Chondrocyte (in vitro differentiated cells): ENCODE data around the gene PSG2. TPM values are rescaled to one million over a fixed set of nuclear protein-coding genes. Genes with fewer than 3 reads are reported as not detected.
"Not testable (repeated sequence)": the region's sequence is repeated elsewhere in the genome, so short reads cannot be mapped to it uniquely, and the experiment has no call there.

Experiments used
- DNase-seq: peaks from one replicate; pipeline ENCODE4 v3.0.0; 2021; ENCODE audit warnings: mixed read lengths, low spot score
- H3K27ac Mint-ChIP-seq: one replicate; pipeline ENCODE4 v1.8.0; 2021; ENCODE audit warnings: mild to moderate bottlenecking, moderate library complexity, mixed read lengths; ENCODE audit not compliant: unreplicated experiment
- H3K27me3 Mint-ChIP-seq: 2 replicates; pipeline ENCODE4 v1.8.0; 2021; ENCODE audit warnings: low read depth, mixed read lengths
- H3K36me3 Mint-ChIP-seq: 2 replicates; pipeline ENCODE4 v1.8.0; 2021; ENCODE audit warnings: low read depth, mixed read lengths
- H3K4me1 Mint-ChIP-seq: 2 replicates; pipeline ENCODE4 v1.8.0; 2021; ENCODE audit warnings: low read depth, mild to moderate bottlenecking, mixed read lengths
- H3K4me3 Mint-ChIP-seq: one replicate; pipeline ENCODE4 v1.8.0; 2021; ENCODE audit warnings: mild to moderate bottlenecking, moderate library complexity, mixed read lengths; ENCODE audit not compliant: unreplicated experiment
- H3K9me3 Mint-ChIP-seq: 2 replicates; pipeline ENCODE4 v1.8.0; 2021; ENCODE audit warnings: low read depth, mixed read lengths
- total RNA-seq: library from RNA; stranded (reverse); gene quantifications from 3 replicates; pipeline ENCODE4 v1.2.1, GENCODE V29; 2021
- TF ChIP-seq, protein P1 (sequence below): fragments of 200-600 bp; sonication (generic); IDR thresholded peaks from 2 replicates; pipeline ENCODE4 v1.5.0; 2021; ENCODE audit warnings: antibody characterized with exemption, mild to moderate bottlenecking, moderate library complexity

The PSG2 gene
- total RNA-seq, 1 donor from 2014 or later, result not detected

DNA sequence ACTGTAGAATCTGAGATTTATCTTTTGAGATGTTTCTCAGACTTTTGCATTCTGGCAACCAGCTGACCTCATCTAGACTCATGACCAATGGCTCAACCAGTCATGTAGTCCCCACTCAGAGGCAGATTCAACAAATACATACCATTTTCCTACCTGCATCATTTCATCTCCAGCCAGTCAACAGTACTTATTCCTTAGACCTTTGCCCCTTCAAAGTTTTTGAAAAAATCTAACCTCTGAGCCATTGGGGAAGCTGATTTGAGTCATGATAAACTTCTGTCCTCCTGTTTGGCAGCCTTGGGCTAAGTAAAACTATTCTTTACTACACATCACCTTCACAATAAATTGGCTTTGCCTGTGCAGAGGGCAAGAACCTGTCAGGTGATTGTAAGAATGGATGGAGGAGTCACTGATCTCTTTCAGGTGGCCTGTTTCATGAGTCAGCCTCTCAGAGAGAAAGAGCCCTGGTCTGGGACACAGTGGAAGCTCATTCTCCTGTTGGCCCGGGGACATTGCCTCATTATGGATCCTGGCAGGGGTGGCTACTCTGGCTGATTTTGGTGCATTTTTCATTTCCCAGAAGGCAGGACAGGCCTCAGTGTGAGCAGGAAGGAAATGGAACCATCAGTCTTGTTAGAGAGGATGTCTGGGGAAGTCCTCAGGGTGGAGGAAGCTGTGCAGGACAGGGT is 38.9 kb downstream of the PSG2 start:
- not testable (repeated sequence) for H3K27ac Mint-ChIP-seq, H3K4me3 Mint-ChIP-seq
- H3K9me3 Mint-ChIP-seq, result peaks cover 28% of the 10 kb centered on the region

DNA sequence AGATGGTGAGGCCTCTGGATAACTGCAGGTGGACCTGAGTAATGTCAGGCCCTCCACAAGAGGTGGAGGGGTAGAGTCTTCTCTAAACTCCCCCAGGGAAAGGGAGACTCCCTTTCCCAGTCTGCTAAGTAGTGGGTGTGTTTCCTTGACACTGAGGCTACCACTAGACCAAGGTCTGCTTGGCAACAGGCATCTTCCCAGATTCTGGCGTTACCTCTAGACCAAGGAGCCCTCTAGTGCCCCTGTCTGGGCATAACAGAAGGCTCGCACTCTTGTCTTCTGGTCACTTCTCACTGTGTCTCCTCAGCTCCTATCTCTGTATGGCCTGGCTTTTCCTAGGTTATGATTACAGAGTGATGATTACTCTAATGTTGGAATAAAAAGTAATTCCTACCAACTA is 50.9 kb downstream of the PSG2 start:
- H3K4me1 Mint-ChIP-seq, H3K4me3 Mint-ChIP-seq, H3K36me3 Mint-ChIP-seq, H3K27ac Mint-ChIP-seq, H3K27me3 Mint-ChIP-seq, DNase-seq: not testable (repeated sequence)
- H3K9me3 Mint-ChIP-seq, result peaks cover 64% of the 10 kb centered on the region

More for the DNA sequence above, 38.9 kb downstream of the PSG2 start:
- H3K36me3 Mint-ChIP-seq, H3K4me1 Mint-ChIP-seq, DNase-seq, H3K27me3 Mint-ChIP-seq: not testable (repeated sequence)

DNA sequence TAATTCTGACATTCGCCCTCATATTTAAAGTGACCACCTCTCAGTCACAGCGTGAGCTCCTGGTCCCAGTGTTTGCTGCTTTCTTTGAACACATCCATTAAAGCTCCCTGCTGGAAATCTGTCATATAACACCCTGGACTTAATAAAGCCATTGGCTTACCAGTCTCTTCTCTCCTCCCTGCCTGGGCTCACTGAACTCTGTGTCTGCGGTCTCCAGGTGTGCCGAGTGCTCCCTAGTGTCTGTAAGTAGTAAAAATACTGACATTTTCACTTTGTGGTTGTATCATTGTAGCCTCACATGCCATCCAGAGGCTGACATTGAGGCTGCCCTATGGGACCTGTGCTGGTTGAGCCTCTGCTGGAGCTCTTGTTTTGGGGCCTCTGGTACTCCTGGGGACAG is 53.6 kb downstream of the PSG2 start:
- Mint-ChIP-seq H3K27me3 (no peaks in the 10 kb centered on the region), H3K4me1 (no peaks in the 10 kb centered on the region), H3K36me3 (no peaks in the 10 kb centered on the region), H3K4me3 (no peak overlapping the region), H3K27ac (no peak overlapping the region), H3K9me3 (peaks cover 59% of the 10 kb centered on the region)
- no peak for DNase-seq
- TF ChIP-seq, protein P1, sequence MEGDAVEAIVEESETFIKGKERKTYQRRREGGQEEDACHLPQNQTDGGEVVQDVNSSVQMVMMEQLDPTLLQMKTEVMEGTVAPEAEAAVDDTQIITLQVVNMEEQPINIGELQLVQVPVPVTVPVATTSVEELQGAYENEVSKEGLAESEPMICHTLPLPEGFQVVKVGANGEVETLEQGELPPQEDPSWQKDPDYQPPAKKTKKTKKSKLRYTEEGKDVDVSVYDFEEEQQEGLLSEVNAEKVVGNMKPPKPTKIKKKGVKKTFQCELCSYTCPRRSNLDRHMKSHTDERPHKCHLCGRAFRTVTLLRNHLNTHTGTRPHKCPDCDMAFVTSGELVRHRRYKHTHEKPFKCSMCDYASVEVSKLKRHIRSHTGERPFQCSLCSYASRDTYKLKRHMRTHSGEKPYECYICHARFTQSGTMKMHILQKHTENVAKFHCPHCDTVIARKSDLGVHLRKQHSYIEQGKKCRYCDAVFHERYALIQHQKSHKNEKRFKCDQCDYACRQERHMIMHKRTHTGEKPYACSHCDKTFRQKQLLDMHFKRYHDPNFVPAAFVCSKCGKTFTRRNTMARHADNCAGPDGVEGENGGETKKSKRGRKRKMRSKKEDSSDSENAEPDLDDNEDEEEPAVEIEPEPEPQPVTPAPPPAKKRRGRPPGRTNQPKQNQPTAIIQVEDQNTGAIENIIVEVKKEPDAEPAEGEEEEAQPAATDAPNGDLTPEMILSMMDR, result no peak

DNA sequence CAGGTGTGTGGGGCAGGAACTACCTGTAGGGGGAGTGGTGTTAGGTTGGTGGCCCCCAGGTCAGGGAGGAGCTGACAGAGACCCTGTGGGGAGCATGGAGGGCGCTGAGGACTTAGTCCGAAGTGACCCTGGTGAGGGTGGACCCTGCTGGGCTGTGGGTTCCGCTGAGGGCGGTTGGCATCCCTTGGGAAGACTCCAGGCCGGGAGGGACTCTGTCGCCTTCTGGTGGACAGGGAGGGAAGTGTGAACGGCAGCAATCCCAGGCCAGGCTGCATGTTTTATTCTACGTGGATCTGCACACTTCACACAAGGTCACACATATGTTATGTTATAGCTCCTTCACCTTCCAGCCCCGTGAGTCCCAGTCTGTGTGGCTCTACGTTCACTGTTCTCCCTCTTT is 54.5 kb downstream of the PSG2 start:
- H3K9me3 Mint-ChIP-seq, result peaks cover 55% of the 10 kb centered on the region
- not testable (repeated sequence) for H3K4me3 Mint-ChIP-seq, H3K27ac Mint-ChIP-seq, H3K4me1 Mint-ChIP-seq, DNase-seq, H3K36me3 Mint-ChIP-seq, H3K27me3 Mint-ChIP-seq

DNA sequence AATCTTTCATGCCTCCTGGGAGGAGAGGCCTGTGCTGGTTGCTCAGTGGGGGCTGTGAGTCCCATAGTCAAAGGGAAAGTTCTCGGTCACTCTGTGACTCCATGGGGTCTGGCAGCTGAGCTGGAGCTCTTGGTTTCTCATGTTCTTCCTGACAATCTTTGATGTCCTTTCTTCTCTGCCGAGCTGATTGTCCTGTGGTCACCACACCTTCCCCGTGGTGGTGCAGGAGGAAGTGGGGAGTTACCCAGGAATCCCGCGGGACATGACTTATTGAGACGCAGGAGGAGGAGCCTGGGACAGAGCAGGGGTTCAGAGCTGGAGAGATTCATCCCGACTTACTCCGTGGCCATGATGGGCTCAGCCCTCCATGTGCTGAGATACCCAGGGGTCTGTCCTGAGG is 55.4 kb downstream of the PSG2 start:
- not testable (repeated sequence) for H3K36me3 Mint-ChIP-seq, DNase-seq, H3K4me3 Mint-ChIP-seq, H3K27me3 Mint-ChIP-seq, H3K27ac Mint-ChIP-seq, H3K4me1 Mint-ChIP-seq
- H3K9me3 Mint-ChIP-seq, result peaks cover 54% of the 10 kb centered on the region

DNA sequence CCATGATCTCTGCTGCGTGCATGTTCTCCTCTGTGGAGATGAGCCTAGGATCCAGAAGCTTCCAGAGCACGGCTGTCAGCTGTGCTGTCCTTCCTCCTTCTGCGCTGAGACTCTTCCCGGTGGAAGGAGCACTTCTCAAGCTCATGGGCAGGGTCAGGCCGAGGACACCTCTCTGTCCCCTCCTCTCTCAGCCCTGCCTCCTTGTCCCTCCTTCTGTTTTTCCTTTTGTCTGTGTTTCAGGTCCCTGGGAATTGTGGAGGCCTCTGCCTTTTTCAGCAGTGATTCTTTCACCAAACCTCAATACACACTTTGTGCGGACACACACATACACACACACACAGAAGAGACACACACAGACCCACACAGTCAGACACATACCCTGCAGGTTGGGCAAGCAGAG is 56.1 kb downstream of the PSG2 start, which contains the start of gene PSG11:
Gene PSG11 (minus strand): TSS at position 101 of the 400 bp plus-strand sequence. CDS start 97 bp downstream, at position 4.
- not testable (repeated sequence) for H3K4me1 Mint-ChIP-seq, DNase-seq, H3K27ac Mint-ChIP-seq, H3K27me3 Mint-ChIP-seq, H3K36me3 Mint-ChIP-seq, H3K4me3 Mint-ChIP-seq
- H3K9me3 Mint-ChIP-seq, result peaks cover 58% of the 10 kb centered on the region

DNA sequence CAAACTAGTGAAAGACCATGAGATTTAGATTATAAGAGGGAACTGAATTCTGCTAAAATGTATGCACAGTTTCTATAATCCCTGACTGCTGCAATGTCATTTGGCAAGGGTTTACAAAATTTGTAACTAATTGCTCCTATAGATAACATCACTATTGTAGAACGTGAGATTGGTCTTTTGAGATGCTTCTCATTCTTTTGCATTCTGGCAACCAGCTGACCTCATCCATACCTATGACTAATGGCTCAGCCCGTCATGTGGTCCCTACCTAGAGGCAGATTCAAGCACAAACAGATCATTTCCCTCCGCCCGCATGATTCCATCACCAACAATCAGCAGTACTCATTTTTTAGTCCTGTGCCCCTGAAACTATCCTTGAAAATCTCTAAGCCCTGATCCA is 60.4 kb downstream of the PSG2 start:
- H3K9me3 Mint-ChIP-seq, result peaks cover 50% of the 10 kb centered on the region
- DNase-seq, H3K27me3 Mint-ChIP-seq, H3K27ac Mint-ChIP-seq, H3K4me1 Mint-ChIP-seq, H3K36me3 Mint-ChIP-seq, H3K4me3 Mint-ChIP-seq: not testable (repeated sequence)

DNA sequence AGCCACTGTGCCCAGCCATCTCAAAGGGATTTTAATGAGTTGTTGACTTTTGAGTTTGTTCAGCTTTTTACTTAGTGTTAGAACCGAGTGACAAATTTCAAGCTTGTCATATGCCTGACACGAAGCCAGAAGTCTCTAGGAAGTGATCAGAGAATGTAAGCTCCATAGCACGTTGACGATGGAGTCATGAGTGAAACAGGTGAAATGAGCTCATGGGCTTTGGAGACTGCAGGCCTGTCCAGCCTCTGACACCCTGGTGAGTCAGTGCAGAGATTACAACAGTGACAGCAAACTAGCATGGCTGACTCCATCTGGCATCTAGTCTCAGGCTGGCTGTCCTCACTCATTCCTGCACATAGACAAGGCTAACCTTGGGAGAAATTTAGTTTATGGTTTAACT is 60.9 kb downstream of the PSG2 start:
- DNase-seq, H3K27me3 Mint-ChIP-seq, H3K4me3 Mint-ChIP-seq, H3K36me3 Mint-ChIP-seq, H3K4me1 Mint-ChIP-seq, H3K27ac Mint-ChIP-seq: not testable (repeated sequence)
- peaks cover 50% of the 10 kb centered on the region for H3K9me3 Mint-ChIP-seq

DNA sequence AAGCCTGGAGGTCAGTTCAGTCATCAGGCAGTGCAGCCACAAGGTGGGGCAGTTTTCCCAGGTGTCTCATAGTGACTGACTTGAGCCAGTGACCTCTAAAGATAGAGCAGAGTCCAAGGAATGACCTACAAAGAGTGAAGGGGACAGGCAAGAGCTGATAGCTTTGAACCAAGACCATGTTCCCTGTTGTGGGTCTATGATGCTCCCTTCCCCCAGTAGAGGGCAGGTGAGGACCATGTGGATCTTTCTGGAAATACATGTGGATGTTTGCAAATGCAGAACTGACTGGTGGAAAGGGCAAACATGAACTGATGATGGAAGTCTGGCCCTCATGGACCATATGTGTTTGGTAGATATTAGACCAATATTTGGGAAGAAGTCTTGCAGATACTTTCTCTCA is 62.9 kb downstream of the PSG2 start:
- not testable (repeated sequence) for H3K27ac Mint-ChIP-seq, H3K27me3 Mint-ChIP-seq, DNase-seq, H3K4me3 Mint-ChIP-seq, H3K4me1 Mint-ChIP-seq, H3K36me3 Mint-ChIP-seq
- H3K9me3 Mint-ChIP-seq, result peaks cover 49% of the 10 kb centered on the region

Other genes starting within 250 kb of the PSG2 start
- 0.29 TPM in 1 of 3 replicates, not detected in the others for gene PSG1, start 203.0 kb downstream of the PSG2 start, total RNA-seq
- gene PSG6, start 164.8 kb downstream of the PSG2 start, total RNA-seq, result not detected in 3 replicates
- not detected in 3 replicates for gene PSG7, start 145.5 kb downstream of the PSG2 start, total RNA-seq
- not detected in 3 replicates for gene PSG11, start 56.2 kb downstream of the PSG2 start, total RNA-seq
- gene PSG5, start 103.8 kb upstream of the PSG2 start, total RNA-seq, result not detected in 3 replicates
- 0.60 TPM in 1 of 3 replicates, not detected in the others for gene PSG4, start 122.9 kb upstream of the PSG2 start, total RNA-seq
- 0.48 TPM in 1 of 3 replicates, not detected in the others for gene PSG9, start 186.8 kb upstream of the PSG2 start, total RNA-seq